Gastrocnemius medialis (tissue), 4 donors: ENCODE measurements around the gene ATAT1. TPM values are rescaled to one million over a fixed set of nuclear protein-coding genes. Genes with fewer than 3 reads are reported as not detected.

ENCODE experiments used
- ATAC-seq, 2 donors: fragments of 150-250 bp; one replicate each; pipeline ENCODE4 v1.9.1; 2016
- DNase-seq, 2 donors: peaks; one replicate each; pipeline ENCODE4 v3.0.0-alpha.2; 2019
- H3K27ac ChIP-seq, 4 donors: fragments of 200-600 bp; sonication (generic); 1 replicate in 1 of 4; 2 replicates in 3 of 4; pipeline ENCODE4 v1.5.1; 2016 to 2018; ENCODE audit warnings: mild to moderate bottlenecking in 2 of 4, moderate library complexity in 1 of 4
- H3K27me3 ChIP-seq, 3 donors: fragments of 200-600 bp; sonication (generic) in 2 of 3; 1 replicate in 1 of 3; 2 replicates in 2 of 3; pipeline versions ENCODE4 v1.5.1 to v1.6.0; 2016 to 2019; ENCODE audit warnings: mild to moderate bottlenecking in 1 of 3, moderate library complexity in 1 of 3
- H3K36me3 ChIP-seq, 2 donors: fragments of 200-600 bp; sonication (generic) in 1 of 2; one replicate each; pipeline ENCODE4 v1.5.1; 2017 to 2018
- H3K4me1 ChIP-seq, 2 donors: fragments of 200-600 bp; sonication (generic) in 1 of 2; one replicate each; pipeline ENCODE4 v1.5.1; 2016 to 2017; ENCODE audit warnings: mild to moderate bottlenecking in 2 of 2
- H3K4me3 ChIP-seq, 4 donors: fragments of 200-600 bp; sonication (generic) in 3 of 4; 1 replicate in 1 of 4; 2 replicates in 3 of 4; pipeline ENCODE4 v1.5.1; 2016 to 2019; ENCODE audit warnings: mild to moderate bottlenecking in 2 of 4
- H3K9me3 ChIP-seq, 3 donors: fragments of 200-600 bp; sonication (generic) in 2 of 3; 1 replicate in 1 of 3; 2 replicates in 2 of 3; pipeline ENCODE4 v1.5.1; 2016 to 2019
- POLR2A ChIP-seq, 2 donors: fragments of 450-650 bp; IDR thresholded peaks; one replicate each; pipeline ENCODE4 v1.6.1; 2017; ENCODE audit warnings: antibody characterized with exemption in 2 of 2, mild to moderate bottlenecking in 2 of 2, moderate library complexity in 2 of 2
- in situ Hi-C, 4 donors: fragments of 200-750 bp; cut with MboI; loops; one replicate each; pipeline versions ENCODE4 v1.15.0 to v1.8.0; 2017; ENCODE audit warnings: low sequenced_read_pairs in 4 of 4
- intact Hi-C: fragments of 100-400 bp; cut with DNase I; formaldehyde crosslinking; loops from one replicate; pipeline ENCODE4 v1.15.1; 2023; ENCODE audit warnings: low total_unique reads
- total RNA-seq, 4 donors: library from RNA; depleted of rRNA; stranded (reverse); fragments of >200 nt; gene quantifications; one replicate each; pipeline versions ENCODE4 v1.1.0 to v1.2.3, GENCODE V29; 2016
- TF ChIP-seq, protein P1 (sequence below), 5 experiments: fragments of 450-650 bp in 3 of 5; fragments of 200-600 bp in 2 of 5; sonication (generic) in 2 of 5; IDR thresholded peaks in 4 of 5; conservative IDR thresholded peaks in 1 of 5; 1 replicate in 4 of 5; 2 replicates in 1 of 5; pipeline ENCODE4 v1.5.1; 2016 to 2019; ENCODE audit warnings: antibody characterized with exemption in 5 of 5, mild to moderate bottlenecking in 3 of 5, moderate library complexity in 3 of 5

The ATAT1 gene
- total RNA-seq, 4 donors from 2014 or later: 0.73 to 7.8 (median 1.7) TPM

GRCh38 chr6:30598912-30599624 is 27.6 kb upstream of the ATAT1 start:
- H3K27ac ChIP-seq: no peak overlapping the region
- H3K4me1 ChIP-seq: no peaks in the 10 kb centered on the region
- H3K4me3 ChIP-seq: no peak overlapping the region
- no peaks in the 10 kb centered on the region for H3K27me3 ChIP-seq
- H3K36me3 ChIP-seq: peaks cover 5 to 44% of the 10 kb centered on the region in 2 donors
- DNase-seq (no peak), ATAC-seq (no peak)
- no peaks in the 10 kb centered on the region for H3K9me3 ChIP-seq
- TF ChIP-seq, protein P1, sequence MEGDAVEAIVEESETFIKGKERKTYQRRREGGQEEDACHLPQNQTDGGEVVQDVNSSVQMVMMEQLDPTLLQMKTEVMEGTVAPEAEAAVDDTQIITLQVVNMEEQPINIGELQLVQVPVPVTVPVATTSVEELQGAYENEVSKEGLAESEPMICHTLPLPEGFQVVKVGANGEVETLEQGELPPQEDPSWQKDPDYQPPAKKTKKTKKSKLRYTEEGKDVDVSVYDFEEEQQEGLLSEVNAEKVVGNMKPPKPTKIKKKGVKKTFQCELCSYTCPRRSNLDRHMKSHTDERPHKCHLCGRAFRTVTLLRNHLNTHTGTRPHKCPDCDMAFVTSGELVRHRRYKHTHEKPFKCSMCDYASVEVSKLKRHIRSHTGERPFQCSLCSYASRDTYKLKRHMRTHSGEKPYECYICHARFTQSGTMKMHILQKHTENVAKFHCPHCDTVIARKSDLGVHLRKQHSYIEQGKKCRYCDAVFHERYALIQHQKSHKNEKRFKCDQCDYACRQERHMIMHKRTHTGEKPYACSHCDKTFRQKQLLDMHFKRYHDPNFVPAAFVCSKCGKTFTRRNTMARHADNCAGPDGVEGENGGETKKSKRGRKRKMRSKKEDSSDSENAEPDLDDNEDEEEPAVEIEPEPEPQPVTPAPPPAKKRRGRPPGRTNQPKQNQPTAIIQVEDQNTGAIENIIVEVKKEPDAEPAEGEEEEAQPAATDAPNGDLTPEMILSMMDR (IDR thresholded peaks at IDR 0.05 in 4 of 5, conservative IDR thresholded peaks at IDR 0.05 in 1 of 5): no peak
- TF ChIP-seq POLR2A (IDR thresholded peaks at IDR 0.05): no peak
- in situ Hi-C loops: no loop called here
- intact Hi-C loops: loop anchor here (5.0 kb wide), 1 partner anchor 117 kb away; no protein-coding TSS in a partner anchor

GRCh38 chr6:30599625-30600324 is 26.9 kb upstream of the ATAT1 start:
- no peak overlapping the region for H3K27ac ChIP-seq
- no peak overlapping the region for H3K4me3 ChIP-seq
- H3K27me3 ChIP-seq: no peaks in the 10 kb centered on the region
- H3K9me3 ChIP-seq: no peaks in the 10 kb centered on the region
- no peaks in the 10 kb centered on the region for H3K4me1 ChIP-seq
- no peak for DNase-seq
- H3K36me3 ChIP-seq: peaks cover 5 to 46% of the 10 kb centered on the region in 2 donors
- no peak for ATAC-seq
- intact Hi-C loops: loop anchor here (5.0 kb wide), 1 partner anchor 117 kb away; no protein-coding TSS in a partner anchor
- in situ Hi-C loops: loop anchor here in 1 of 4 donors (25.0 kb wide), 1 partner anchor 1588 kb away; the partner anchor contains the start of genes AGER, AGPAT1, GPSM3 and PBX2
- TF ChIP-seq, protein P1 (IDR thresholded peaks at IDR 0.05 in 4 of 5, conservative IDR thresholded peaks at IDR 0.05 in 1 of 5): no peak
- TF ChIP-seq POLR2A (IDR thresholded peaks at IDR 0.05): no peak

- TF ChIP-seq, protein P1 (IDR thresholded peaks at IDR 0.05 in 4 of 5, conservative IDR thresholded peaks at IDR 0.05 in 1 of 5): no peak
- no peak for TF ChIP-seq POLR2A (IDR thresholded peaks at IDR 0.05)
- H3K4me1 ChIP-seq: no peaks in the 10 kb centered on the region
- ATAC-seq: no peak
- DNase-seq: no peak
- peaks cover 5 to 53% of the 10 kb centered on the region in 2 donors for H3K36me3 ChIP-seq
- H3K4me3 ChIP-seq: no peak overlapping the region
- intact Hi-C loops (no loop called here), in situ Hi-C loops (loop anchor here in 1 of 4 donors (25.0 kb wide), 1 partner anchor 1587 kb away; the partner anchor contains the start of genes AGER, AGPAT1, GPSM3 and PBX2)
- no peaks in the 10 kb centered on the region for H3K27me3 ChIP-seq
- H3K27ac ChIP-seq: no peak overlapping the region
- no peaks in the 10 kb centered on the region for H3K9me3 ChIP-seq
Measured at GRCh38 chr6:30600451-30600961, 26.2 kb upstream of the ATAT1 start.

DNA sequence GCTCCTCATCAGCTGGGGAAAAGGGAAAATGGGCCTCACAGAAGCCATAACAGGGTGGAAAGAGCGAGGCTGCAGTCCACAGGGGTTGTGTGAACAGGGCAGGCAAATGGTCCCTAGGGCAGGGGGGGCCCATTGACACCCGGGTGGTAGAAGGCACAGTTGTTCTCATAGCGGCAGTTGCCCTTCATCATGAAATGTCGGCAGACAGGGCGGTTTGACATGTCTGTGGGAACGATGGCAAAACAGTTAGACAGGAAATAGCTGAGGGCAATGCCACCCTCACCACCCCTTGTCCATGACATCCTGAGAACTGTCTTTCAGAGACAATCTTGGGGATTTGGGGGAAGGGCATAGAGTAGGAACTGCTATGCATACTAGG is 25.2 kb upstream of the ATAT1 start:
- H3K27me3 ChIP-seq: no peaks in the 10 kb centered on the region
- ATAC-seq (no peak), DNase-seq (no peak)
- H3K27ac ChIP-seq: no peak overlapping the region
- no peaks in the 10 kb centered on the region for H3K9me3 ChIP-seq
- TF ChIP-seq, protein P1 (IDR thresholded peaks at IDR 0.05 in 4 of 5, conservative IDR thresholded peaks at IDR 0.05 in 1 of 5): no peak
- TF ChIP-seq POLR2A (IDR thresholded peaks at IDR 0.05): no peak
- no peaks in the 10 kb centered on the region for H3K4me1 ChIP-seq
- intact Hi-C loops: no loop called here
- in situ Hi-C loops: loop anchor here in 1 of 4 donors (25.0 kb wide), 1 partner anchor 1586 kb away; the partner anchor contains the start of genes AGER, AGPAT1, GPSM3 and PBX2
- no peak overlapping the region for H3K4me3 ChIP-seq
- H3K36me3 ChIP-seq: peaks cover 10 to 62% of the 10 kb centered on the region in 2 donors
